CD4-positive, alpha-beta T cell treated with Interferon alpha-2 for 1 hour (primary cell): ENCODE results near the gene KIAA0040.

Source experiments
- DNase-seq, 2 donors: peaks; one replicate each; pipeline ENCODE4 v3.0.0-alpha.2; 2020 to 2022

The KIAA0040 gene

GRCh38 chr1:175169286-175170018 is 23.1 kb downstream of the KIAA0040 start:
- no peak for DNase-seq

DNA sequence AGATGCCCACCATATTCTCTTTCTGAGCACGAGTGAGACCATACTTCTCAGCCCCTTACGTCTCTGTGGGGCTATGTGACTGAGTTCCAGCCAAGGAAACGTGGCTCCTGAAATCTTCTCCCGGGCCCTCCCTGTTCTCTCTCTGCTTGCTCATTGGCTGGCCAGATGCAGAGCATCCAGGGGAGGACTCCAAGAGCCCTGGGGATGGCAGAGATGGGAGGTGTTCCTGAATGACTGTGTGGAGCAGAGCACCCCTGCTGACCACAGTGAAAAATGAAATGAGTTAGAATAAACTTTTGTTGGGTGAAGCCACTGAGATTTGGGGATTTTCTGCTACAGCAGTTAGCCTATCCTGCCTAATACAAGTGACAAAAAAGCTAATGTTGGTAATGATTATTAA is 23.8 kb downstream of the KIAA0040 start:
- no peak for DNase-seq

- no peak for DNase-seq
These were observed 24.7 kb downstream of the KIAA0040 start for GRCh38 chr1:175167861-175168260.

- no peak for DNase-seq
These were observed 25.8 kb downstream of the KIAA0040 start for GRCh38 chr1:175166746-175167145.

GRCh38 chr1:175164751-175165150 is 27.8 kb downstream of the KIAA0040 start:
- no peak for DNase-seq

GRCh38 chr1:175163702-175164101 is 28.9 kb downstream of the KIAA0040 start:
- no peak for DNase-seq

DNA sequence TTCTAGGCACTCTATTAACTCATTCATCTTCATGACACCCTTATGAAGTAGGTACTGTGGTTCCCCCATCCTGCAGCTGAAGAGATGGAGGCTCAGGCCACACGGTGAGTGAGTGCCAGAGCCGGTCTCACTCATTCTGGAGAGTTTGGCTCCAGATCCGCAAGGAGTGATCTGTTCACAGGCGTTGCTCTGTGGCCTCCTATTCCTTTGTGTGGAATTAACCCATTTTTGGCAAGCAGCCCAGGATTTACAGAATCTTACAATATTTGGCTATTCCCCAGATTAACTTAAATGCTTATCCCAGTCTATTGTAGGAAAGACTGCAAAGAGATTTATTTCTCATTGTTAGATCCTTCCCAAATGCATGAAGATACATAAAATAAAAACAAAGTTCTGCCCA is 29.6 kb downstream of the KIAA0040 start:
- DNase-seq, result no peak

GRCh38 chr1:175158170-175158591 is 34.4 kb downstream of the KIAA0040 start:
- DNase-seq, result no peak

DNA sequence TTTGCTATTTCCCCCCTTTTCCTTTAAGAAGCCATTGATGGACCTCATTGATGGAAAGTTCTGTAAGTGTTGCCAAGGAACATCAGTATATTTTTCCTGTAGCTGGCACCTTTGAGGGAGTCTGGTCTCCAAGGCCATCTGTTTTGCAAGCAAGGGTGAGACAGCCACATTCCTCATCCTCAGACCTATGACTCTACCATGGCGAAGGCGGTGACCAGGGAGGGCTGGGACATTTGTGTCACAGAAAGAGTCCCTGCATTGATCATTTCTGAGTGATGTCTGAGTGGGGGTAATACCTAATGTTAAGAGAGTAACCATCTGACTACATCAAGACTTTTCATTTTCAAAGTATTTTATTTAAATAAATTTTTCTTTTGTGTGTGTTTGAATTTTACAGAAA is 35.4 kb downstream of the KIAA0040 start:
- DNase-seq, result no peak

DNA sequence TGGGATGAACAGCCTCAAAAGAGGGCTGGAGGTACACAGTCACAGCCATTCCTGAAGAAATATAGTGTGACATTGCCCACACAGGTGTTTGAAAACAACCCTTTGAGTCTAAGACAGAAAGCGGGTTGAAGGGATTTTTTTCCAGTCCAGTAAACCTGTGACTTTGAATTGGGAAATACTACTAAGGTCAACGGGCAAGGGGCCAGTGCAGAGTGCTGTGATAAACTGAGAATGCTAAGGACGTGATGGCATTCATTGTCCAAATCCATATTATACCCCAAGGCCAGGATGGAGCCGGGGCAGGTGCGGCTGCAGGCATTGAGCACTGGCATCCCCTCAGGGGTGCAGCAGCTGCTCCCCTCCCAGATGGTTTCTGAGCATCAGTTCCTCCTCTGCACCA is 36.6 kb downstream of the KIAA0040 start:
- no peak for DNase-seq

GRCh38 chr1:175155473-175155856 is 37.1 kb downstream of the KIAA0040 start:
- no peak for DNase-seq

- peak; percentile 71 to 78 for DNase-seq
These were observed 37.7 kb downstream of the KIAA0040 start for GRCh38 chr1:175154629-175155472.

DNA sequence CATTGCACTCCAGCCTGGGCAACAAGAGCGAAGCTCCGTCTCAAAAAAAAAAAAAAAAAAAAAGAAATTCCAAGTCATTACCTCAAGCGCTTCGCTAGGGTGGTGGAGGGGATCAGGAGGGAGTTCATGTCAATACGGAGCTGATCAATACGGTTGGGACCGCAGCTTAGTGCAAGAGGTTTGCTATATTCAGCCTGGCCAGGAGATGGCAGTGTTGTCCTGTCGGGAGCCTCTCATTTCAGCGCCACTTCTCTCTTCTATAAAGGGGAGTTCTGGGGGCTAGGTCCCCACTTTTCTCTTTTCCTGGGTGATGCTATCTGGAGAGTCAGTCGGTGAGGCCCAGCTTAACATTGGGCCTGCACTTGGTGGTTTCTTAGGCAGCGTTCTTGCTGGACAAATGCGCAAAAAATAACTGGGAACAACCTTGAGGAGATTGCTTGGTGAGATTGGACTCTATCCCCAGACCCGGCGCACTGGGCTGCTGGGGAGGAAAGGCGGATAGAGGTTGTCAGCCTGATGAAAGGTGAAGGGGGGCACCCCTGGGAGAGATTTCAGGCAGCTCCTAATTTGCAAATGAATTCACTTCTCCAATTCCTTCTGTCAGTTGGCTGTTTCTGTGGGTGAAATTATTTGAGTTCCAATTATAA is 40.4 kb downstream of the KIAA0040 start:
- peak; percentile 60 to 73 for DNase-seq

DNA sequence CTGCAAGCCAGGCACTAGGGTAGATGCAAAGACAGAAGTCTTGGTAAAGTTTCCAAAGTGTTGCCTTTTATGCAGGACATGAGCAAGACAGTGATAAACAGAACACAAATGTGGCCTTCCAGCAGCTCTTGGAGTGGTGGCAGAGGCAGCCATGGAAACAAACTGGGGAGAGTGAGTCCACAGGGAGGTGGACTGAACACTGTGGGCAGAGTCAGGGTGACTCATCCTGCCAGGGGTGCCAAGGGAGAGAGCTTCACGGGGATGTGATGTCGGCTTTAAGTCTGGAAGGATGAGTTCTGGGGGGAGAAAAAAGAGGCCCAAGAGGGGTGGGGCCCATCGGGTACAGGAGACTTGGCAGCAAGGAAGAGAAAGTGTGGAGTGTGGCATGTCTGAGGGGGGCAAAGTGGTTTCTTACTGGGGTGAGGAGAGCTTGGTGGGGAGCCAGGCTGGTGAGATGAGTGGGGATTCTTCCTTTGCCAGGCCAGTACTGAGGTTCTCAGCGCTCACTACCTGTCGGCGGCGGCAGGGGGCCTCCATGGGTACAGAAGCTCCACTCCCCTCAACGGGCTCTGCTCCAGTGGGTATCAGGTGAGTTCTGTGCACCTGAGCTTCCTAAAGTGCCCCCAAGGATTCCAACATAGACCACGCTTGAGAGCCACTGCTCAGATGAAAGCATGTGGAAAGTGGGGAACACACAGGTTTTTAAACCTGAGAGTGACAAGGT is 41.8 kb downstream of the KIAA0040 start:
- no peak for DNase-seq

DNA sequence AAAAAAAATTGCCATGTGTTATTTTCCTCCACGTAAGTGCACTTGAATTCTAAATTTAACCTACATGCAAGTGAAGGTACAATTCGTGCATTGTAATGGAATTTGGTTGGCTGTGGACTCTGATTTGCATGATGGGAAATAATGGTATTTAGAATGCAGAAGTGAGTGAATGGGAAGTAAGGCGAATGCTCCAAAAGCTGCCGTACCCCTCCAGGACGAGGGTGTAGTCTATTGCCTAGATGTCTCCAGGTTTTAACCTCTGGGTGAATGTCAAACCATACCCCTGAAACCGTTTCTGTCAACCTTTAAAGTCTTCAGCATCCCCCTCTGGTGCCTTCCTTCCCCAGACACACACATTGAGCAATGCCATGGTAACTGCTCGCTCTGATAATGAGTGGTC is 44.5 kb downstream of the KIAA0040 start:
- DNase-seq, result no peak

DNA sequence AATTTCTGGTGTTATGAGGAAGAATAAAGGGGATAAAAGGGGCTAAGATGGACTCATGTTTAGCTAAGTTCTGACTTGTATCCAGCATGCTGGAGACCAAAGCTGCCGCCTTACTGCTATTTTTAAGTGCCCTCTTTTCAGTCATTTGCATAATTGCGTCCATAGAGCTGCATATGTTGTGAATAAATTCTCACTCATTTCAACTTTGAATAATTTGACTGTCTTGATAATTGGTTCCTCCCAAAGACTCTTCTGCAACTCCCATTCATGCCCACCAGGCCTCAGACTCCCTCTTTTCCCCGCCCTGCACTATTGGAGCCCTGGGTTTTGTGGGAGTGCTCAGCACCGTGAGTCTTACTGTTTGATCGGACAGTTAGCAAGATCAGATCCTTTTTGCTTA is 45.0 kb downstream of the KIAA0040 start:
- DNase-seq, result no peak

- DNase-seq, result peak; percentile 58
These were observed 45.9 kb downstream of the KIAA0040 start for GRCh38 chr1:175146529-175147213.

- DNase-seq, result no peak
These were observed 46.6 kb downstream of the KIAA0040 start for GRCh38 chr1:175145899-175146528.

- no peak for DNase-seq
These were observed 54.0 kb downstream of the KIAA0040 start for GRCh38 chr1:175138579-175138978.

GRCh38 chr1:175137369-175137768 is 55.2 kb downstream of the KIAA0040 start:
- no peak for DNase-seq

DNA sequence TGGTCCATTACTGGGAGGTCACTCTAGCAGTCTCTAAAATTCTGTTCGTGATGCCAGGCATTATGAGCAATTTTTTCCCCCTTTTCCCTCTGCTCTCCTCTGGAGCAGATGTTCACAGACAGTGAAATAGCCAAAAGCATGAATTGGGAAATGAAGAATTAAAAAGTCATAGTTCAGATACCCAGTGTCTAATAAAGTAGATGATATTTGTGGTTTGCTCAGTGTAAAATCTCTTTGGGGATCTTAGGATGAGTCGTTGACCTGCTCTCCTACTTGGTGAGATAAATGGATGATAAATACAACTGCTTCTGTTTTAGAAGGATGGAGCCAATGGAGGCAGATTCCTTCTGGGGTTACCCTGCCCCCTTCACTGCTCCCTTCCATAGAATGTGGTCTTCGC is 56.3 kb downstream of the KIAA0040 start:
- DNase-seq, result no peak

GRCh38 chr1:175134500-175134899 is 58.1 kb downstream of the KIAA0040 start:
- DNase-seq, result no peak
